ENCODE results near the gene PSMC5. TPM values are rescaled to one million over a fixed set of nuclear protein-coding genes. Genes with fewer than 3 reads are reported as not detected.

The PSMC5 gene
- total RNA-seq, 1 experiment from 2014 or later = 183 TPM

- Histone ChIP-seq H3K27me3 (ENCODE audit: insufficient read depth, low read length) (peaks cover 4% of the 10 kb centered on the region; the same call in 1 of the 2 replicates), H2BK120ac (ENCODE audit: low read depth, low read length, poor library complexity, severe bottlenecking) (no peak overlapping the region), H2BK15ac (ENCODE audit: low read depth, low read length) (no peak overlapping the region), H4K20me1 (ENCODE audit: control insufficient read depth, insufficient read depth, insufficient read length) (no peaks in the 10 kb centered on the region), H2BK20ac (ENCODE audit: low read depth, low read length, poor library complexity, severe bottlenecking) (no peak overlapping the region), H4K91ac (ENCODE audit: insufficient read length, low read depth, low read length) (no peak overlapping the region), H3K56ac (ENCODE audit: insufficient read length, low read depth, low read length) (no peak overlapping the region), H3K4ac (ENCODE audit: low read depth, low read length) (no peak overlapping the region), H3K14ac (ENCODE audit: insufficient read depth, low read length) (no peak overlapping the region), H3K23me2 (ENCODE audit: insufficient read length, low read depth, low read length, poor library complexity, severe bottlenecking) (peaks cover 10% of the 10 kb centered on the region), H2BK5ac (ENCODE audit: insufficient read length, low read length) (no peak overlapping the region), H4K8ac (replicated peaks; ENCODE audit: insufficient read length, low read depth, low read length) (no peak overlapping the region), H3K79me1 (ENCODE audit: insufficient read depth, low read depth, low read length, poor library complexity, severe bottlenecking) (no peaks in the 10 kb centered on the region), H2AK5ac (ENCODE audit: insufficient read length, low read length) (no peak overlapping the region), H3K4me2 (ENCODE audit: insufficient read depth, insufficient read length, low read length) (peak overlapping the region; percentile 40), H3K79me2 (ENCODE audit: insufficient read depth, low read length) (peaks cover 3% of the 10 kb centered on the region; the same call in 1 of the 2 replicates), H3K9ac (ENCODE audit: extremely low read depth, insufficient read length, low read length) (no peak overlapping the region), H2BK12ac (ENCODE audit: insufficient read length, low read depth, low read length) (no peak overlapping the region), H3K23ac (ENCODE audit: insufficient read length, low read depth, low read length) (no peak overlapping the region), H2AFZ (ENCODE audit: low read length) (no peak overlapping the region), H3K4me1 (ENCODE audit: insufficient read depth, low read length) (no peaks in the 10 kb centered on the region; the same call in 1 of the 2 replicates), H3K27ac (ENCODE audit: insufficient read length, low read depth, low read length) (no peak overlapping the region), H3K18ac (ENCODE audit: insufficient read length, low read depth, low read length) (no peak overlapping the region), H3T11ph (ENCODE audit: low read length) (no peak overlapping the region), H3K9me3 (ENCODE audit: control insufficient read depth, low read depth, low read length) (no peaks in the 10 kb centered on the region), H4K5ac (ENCODE audit: insufficient read length, low read depth, low read length) (no peak overlapping the region)
- H3K4me1 Mint-ChIP-seq = peaks cover 18 to 27% of the 10 kb centered on the region in 2 experiments
- H3K36me3 Mint-ChIP-seq (ENCODE audit: insufficient read depth in 1 of 3, low read depth in 3 of 3) = peaks cover 0 to 12% (median 3%) of the 10 kb centered on the region in 3 experiments; a peak in 4 of 7 replicates
- no CpG with 5 or more reads among the region's 9 CpGs for WGBS (ENCODE audit: extremely low coverage, insufficient read length, low lambda C conversion rate)
- peak overlapping the region; percentile 77 to 83 for H3K4me3 Mint-ChIP-seq
- H3K9me3 Mint-ChIP-seq = peaks cover 8 to 12% of the 10 kb centered on the region in 2 experiments
- H3K27me3 Mint-ChIP-seq (ENCODE audit: low read depth) = peaks cover 38% of the 10 kb centered on the region
- no peak for DNase-seq
- H3K27ac Mint-ChIP-seq = no peak overlapping the region
- no peak for TF ChIP-seq CTCF (conservative IDR thresholded peaks at IDR 0.05)
Measured at GRCh38 chr17:63843910-63844677, 16.9 kb downstream of the PSMC5 start.

Measured in H9 (cell line).